MM.1S (cell line): ENCODE measurements around the gene ACAD9.

Experiments used
- CTCF ChIP-seq: fragments of 300-600 bp; sonication (generic); IDR thresholded peaks from 2 replicates; pipeline ENCODE4 v1.5.1; 2016; ENCODE audit warnings: antibody characterized with exemption, low read length, mixed read lengths
- EZH2 ChIP-seq: fragments of 300-600 bp; sonication (generic); optimal IDR thresholded peaks from 2 replicates; pipeline ENCODE3; 2017; ENCODE audit warnings: low read depth, mild to moderate bottlenecking, antibody characterized with exemption, low read length, mixed read lengths
- EZH2phosphoT487 ChIP-seq: fragments of 300-600 bp; sonication (generic); IDR thresholded peaks from 2 replicates; pipeline ENCODE4 v1.6.1; 2018; ENCODE audit warnings: antibody characterized with exemption, low read length

GRCh38 chr3:128846486-128846891, 32.9 kb upstream of the ACAD9 start:
- TF ChIP-seq CTCF (no peak), EZH2phosphoT487 (no peak), EZH2 (no peak)
